ENCODE data around the gene TASP1. TPM values are rescaled to one million over a fixed set of nuclear protein-coding genes. Genes with fewer than 3 reads are reported as not detected.

The TASP1 gene
- total RNA-seq, 2 donors from 2014 or later, result 16.5 to 51.8 TPM

DNA sequence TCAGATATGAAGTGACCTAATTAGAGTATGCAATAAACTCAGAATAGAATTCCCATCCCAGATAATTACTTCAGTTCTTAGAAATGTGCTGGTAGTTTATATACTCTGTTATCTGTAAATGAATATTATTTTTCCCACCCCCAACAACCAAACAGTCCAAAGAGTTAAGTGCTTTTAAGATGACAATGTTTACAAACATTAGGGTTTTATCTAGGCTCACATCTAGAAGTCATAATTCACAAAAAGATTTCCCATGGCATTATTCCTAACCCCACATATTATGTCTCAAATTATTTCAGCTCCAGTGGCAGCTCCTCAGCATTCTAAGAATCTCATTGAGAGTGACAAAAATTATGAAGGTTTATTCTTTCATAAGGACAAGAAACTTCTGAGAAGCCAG, 120.9 kb downstream of the TASP1 start:
- peaks cover 7 to 16% of the 10 kb centered on the region in 2 donors for H3K4me1 ChIP-seq (ENCODE audit: control insufficient read depth in 1 of 2, low read depth in 2 of 2)
- no peaks in the 10 kb centered on the region for H3K9me3 ChIP-seq
- no peaks in the 10 kb centered on the region for H3K27me3 ChIP-seq (replicated peaks; ENCODE audit: insufficient read depth)
- H3K27ac ChIP-seq, result no peak overlapping the region
- no peak for DNase-seq (ENCODE audit: low spot score)
- ATAC-seq (ENCODE audit: insufficient number of reproducible peaks, low FRiP score, low read depth), result no peak
- no peak overlapping the region for H3K4me3 ChIP-seq
- H3K36me3 ChIP-seq, result no peaks in the 10 kb centered on the region
- TF ChIP-seq, protein P1, sequence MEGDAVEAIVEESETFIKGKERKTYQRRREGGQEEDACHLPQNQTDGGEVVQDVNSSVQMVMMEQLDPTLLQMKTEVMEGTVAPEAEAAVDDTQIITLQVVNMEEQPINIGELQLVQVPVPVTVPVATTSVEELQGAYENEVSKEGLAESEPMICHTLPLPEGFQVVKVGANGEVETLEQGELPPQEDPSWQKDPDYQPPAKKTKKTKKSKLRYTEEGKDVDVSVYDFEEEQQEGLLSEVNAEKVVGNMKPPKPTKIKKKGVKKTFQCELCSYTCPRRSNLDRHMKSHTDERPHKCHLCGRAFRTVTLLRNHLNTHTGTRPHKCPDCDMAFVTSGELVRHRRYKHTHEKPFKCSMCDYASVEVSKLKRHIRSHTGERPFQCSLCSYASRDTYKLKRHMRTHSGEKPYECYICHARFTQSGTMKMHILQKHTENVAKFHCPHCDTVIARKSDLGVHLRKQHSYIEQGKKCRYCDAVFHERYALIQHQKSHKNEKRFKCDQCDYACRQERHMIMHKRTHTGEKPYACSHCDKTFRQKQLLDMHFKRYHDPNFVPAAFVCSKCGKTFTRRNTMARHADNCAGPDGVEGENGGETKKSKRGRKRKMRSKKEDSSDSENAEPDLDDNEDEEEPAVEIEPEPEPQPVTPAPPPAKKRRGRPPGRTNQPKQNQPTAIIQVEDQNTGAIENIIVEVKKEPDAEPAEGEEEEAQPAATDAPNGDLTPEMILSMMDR (IDR thresholded peaks at IDR 0.05), result no peak

GRCh38 chr20:13515796-13516558, 122.8 kb downstream of the TASP1 start:
- H3K27ac ChIP-seq, result no peak overlapping the region
- H3K27me3 ChIP-seq (replicated peaks; ENCODE audit: insufficient read depth), result no peaks in the 10 kb centered on the region
- TF ChIP-seq, protein P1 (IDR thresholded peaks at IDR 0.05), result no peak
- no peaks in the 10 kb centered on the region for H3K9me3 ChIP-seq
- DNase-seq (ENCODE audit: low spot score), result no peak
- no peak for ATAC-seq (ENCODE audit: insufficient number of reproducible peaks, low FRiP score, low read depth)
- no peak overlapping the region for H3K4me3 ChIP-seq
- H3K4me1 ChIP-seq (ENCODE audit: control insufficient read depth in 1 of 2, low read depth in 2 of 2), result peaks cover 7 to 16% of the 10 kb centered on the region in 2 donors
- no peaks in the 10 kb centered on the region for H3K36me3 ChIP-seq

GRCh38 chr20:13515291-13515690, 123.4 kb downstream of the TASP1 start:
- Histone ChIP-seq H3K4me1 (ENCODE audit: control insufficient read depth in 1 of 2, low read depth in 2 of 2) (peaks cover 7 to 16% of the 10 kb centered on the region in 2 donors), H3K27ac (no peak overlapping the region), H3K4me3 (no peak overlapping the region), H3K27me3 (replicated peaks; ENCODE audit: insufficient read depth) (no peaks in the 10 kb centered on the region), H3K36me3 (no peaks in the 10 kb centered on the region), H3K9me3 (no peaks in the 10 kb centered on the region)
- TF ChIP-seq, protein P1 (IDR thresholded peaks at IDR 0.05), result no peak
- no peak for DNase-seq (ENCODE audit: low spot score)
- ATAC-seq (ENCODE audit: insufficient number of reproducible peaks, low FRiP score, low read depth), result no peak

DNA sequence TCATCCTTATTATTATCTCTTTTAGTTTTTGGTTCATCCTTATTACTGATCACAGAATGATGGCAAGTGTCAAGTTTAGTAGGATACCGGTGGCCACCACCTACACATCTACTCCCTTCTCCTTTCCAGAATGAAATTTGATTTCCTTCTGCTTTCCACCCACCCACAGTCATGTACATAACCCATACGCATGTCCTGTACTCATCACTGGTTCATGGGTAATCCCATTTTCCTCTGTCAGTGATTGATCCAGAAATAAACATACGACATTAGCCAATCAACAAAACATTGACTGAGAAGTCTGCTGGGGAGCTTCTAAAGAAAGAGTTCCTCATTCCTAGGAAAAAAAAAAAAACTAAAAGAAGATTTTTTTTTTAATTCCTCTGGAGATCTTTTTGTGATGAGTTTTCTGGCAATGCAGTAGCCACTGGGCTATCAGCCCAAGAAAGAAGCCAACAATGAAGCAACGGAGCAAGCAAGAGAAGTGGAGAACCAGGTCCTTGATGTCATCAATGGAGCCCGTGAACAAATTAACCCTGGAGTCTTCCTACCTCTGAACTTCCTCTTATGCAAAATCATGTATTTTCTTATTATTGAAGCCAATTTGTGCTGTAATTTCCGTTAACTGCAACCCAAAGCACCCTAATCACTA, 127.8 kb downstream of the TASP1 start:
- H3K9me3 ChIP-seq, result no peaks in the 10 kb centered on the region
- no peaks in the 10 kb centered on the region for H3K27me3 ChIP-seq (replicated peaks; ENCODE audit: insufficient read depth)
- H3K36me3 ChIP-seq, result no peaks in the 10 kb centered on the region
- DNase-seq (ENCODE audit: low spot score) (no peak), ATAC-seq (ENCODE audit: insufficient number of reproducible peaks, low FRiP score, low read depth) (no peak)
- H3K27ac ChIP-seq, result no peak overlapping the region
- H3K4me1 ChIP-seq (ENCODE audit: control insufficient read depth in 1 of 2, low read depth in 2 of 2), result peaks cover 3 to 8% of the 10 kb centered on the region in 2 donors
- H3K4me3 ChIP-seq, result no peak overlapping the region
- TF ChIP-seq, protein P1 (IDR thresholded peaks at IDR 0.05), result no peak

DNA sequence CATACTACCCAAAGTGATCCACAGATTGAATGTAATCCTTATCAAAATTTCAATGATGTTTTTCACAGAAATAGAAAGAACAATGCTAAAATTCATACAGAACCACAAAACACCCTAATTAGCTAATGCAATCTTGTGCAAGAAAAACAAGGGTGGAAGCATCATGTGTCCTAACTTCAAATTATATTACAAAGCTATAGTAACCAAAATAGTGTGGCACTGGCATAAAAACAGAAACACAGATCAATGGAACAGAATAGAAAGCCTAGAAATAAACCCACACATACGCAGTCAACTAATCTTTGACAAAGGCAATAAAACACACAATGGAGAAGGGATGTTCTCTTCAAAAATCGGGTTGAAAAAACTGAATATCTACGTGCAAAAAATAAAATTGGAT, 131.1 kb downstream of the TASP1 start:
- DNase-seq (ENCODE audit: low spot score) (no peak), ATAC-seq (ENCODE audit: insufficient number of reproducible peaks, low FRiP score, low read depth) (no peak)
- Histone ChIP-seq H3K27me3 (replicated peaks; ENCODE audit: insufficient read depth) (no peaks in the 10 kb centered on the region), H3K27ac (no peak overlapping the region), H3K9me3 (no peaks in the 10 kb centered on the region), H3K4me1 (ENCODE audit: control insufficient read depth in 1 of 2, low read depth in 2 of 2) (peaks cover 3 to 14% of the 10 kb centered on the region in 2 donors), H3K36me3 (no peaks in the 10 kb centered on the region), H3K4me3 (no peak overlapping the region)
- TF ChIP-seq, protein P1 (IDR thresholded peaks at IDR 0.05), result no peak
